Measurements from ENCODE around the gene NLRP3.
"Not testable (repeated sequence)": the region's sequence is repeated elsewhere in the genome, so short reads cannot be mapped to it uniquely, and the experiment has no call there.

Gene NLRP3

DNA sequence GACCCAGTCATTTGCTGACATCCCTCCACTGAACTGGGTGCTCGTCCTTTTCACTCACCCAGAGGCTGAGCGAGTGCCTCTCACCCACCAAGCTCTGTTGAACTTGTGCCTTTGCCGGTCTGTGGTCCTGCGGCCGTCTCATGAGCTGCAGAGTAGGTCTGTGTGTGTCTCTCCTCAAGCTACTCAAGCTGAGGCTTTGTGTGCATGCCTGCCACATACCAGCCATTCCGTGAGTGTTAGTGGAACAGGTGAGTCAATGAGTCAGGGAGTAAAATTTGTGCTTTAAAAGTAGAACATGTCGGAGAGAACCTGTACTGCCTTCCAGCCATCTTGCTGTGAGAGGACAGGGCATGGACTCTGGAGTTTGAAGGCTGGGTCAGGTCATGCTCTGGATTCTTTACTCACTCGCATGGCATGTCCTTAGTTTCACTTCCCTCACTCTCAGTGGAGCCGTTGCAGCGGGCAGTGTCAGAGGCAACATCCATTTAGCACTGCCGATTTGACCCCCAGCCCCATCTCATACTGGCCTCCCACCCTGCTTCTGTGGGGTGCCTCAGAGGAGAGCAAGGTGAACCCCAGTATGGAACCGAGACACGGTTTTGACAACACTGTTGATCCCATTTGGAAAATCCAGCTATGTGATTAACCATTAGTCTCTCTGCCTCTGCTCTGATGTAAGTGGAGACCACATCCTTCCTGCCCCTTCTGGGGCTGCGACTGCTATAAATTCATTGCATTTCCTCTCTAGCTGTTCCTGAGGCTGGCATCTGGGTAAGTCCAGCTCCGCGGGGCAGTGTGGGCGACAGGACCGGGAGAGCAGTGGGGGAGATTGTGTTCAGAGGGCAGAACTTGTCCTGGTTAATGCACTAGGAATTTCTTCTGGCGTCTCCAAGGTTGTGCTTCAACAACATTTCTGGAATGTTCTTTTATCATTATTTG, at the start of gene NLRP3:
TSS of gene NLRP3 (plus strand) at position 751 of the 939 bp plus-strand sequence. CDS start 2,628 bp downstream, outside the sequence.
- no peak for DNase-seq (ENCODE audit: low read depth)

GRCh38 chr1:247366345-247366744, 49.6 kb upstream of the NLRP3 start:
- DNase-seq (ENCODE audit: low read depth) = not testable (repeated sequence)

- DNase-seq (ENCODE audit: low read depth) = no peak
Measured at GRCh38 chr1:247366926-247367645, 48.9 kb upstream of the NLRP3 start.

DNA sequence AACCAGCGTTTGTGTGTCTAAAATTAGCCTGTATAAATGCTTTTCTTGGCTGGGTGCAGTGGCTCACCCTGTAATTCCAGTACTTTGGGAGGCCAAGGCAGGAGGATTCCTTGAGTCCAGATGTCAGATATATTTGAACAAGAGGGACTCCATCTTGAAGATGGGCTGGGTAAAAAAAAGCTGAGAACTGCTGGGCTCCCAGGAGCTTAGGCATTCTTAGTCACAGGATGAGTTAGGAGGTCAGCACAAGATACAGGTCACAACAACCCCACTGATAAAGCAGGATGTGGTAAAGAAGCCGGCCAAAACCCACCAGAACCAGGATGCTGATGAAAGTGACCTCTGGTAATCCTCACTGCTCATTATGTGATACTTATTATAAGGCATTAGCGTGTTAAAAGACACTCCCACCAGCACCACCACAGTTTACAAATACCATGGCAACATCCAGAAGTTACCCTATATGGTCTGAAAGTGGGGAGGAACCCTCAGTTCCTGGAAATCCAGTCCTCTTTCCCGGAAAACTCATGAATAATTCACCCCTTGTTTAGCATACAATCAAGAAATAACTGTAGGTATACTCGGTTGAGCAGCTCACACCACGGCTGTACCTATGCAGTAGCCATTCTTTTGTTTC, 48.1 kb upstream of the NLRP3 start:
- DNase-seq (ENCODE audit: low read depth) = no peak

GRCh38 chr1:247368490-247369145, 47.4 kb upstream of the NLRP3 start:
- no peak for DNase-seq (ENCODE audit: low read depth)

DNA sequence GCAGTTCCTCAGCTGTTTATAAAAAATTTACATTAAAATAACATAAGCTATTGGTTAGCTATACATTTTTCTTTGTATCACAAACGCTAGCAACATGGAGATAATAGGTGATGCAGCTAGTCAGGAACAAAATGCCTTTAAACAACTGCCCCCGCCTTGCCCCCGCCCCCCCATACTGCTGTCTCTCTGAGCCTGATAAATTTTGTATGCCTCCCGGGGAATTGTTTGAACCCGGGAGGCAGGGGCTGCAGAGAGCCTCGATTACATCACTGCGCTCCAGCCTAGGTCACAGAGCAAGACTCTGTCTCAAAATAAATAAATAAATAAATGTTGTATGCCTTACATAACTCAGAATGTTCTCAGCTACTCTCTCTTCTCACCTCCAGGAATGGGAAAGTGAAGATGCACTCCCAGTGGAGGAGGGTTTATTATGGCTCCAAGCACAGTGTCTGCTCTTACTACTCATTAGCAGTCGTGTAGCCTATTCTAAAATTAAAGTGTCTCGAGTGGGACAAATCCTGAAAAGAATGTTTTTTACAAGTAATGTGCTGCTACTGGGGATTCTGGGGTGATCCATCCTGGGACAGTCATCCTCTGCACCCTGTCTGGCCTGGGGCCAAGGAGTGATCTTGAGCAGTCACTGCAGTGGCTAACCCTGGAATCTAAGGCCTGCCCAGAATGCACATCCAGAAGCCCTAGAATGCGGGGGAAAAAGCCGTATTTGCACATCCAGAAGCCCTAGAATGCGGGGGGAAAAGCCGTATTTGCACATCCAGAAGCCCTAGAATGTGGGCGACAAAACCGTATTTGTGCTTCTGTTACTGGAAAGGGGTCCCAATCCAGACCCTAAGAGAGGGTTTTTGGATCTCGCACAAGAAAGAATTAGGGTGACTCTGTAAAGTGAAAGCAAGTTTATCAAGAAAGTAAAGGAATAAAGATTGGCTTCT, 44.9 kb upstream of the NLRP3 start:
- no peak for DNase-seq (ENCODE audit: low read depth)

- DNase-seq (ENCODE audit: low read depth) = no peak
Measured at GRCh38 chr1:247371801-247372259, 44.1 kb upstream of the NLRP3 start.

GRCh38 chr1:247373721-247374141, 42.2 kb upstream of the NLRP3 start:
- peak; percentile 25 for DNase-seq (ENCODE audit: low read depth)

- DNase-seq (ENCODE audit: low read depth) = not testable (repeated sequence)
Measured at GRCh38 chr1:247374651-247375334, 41.2 kb upstream of the NLRP3 start.

GRCh38 chr1:247375747-247376146, 40.2 kb upstream of the NLRP3 start:
- no peak for DNase-seq (ENCODE audit: low read depth)

- no peak for DNase-seq (ENCODE audit: low read depth)
Measured at GRCh38 chr1:247376659-247377058, 39.3 kb upstream of the NLRP3 start.

DNA sequence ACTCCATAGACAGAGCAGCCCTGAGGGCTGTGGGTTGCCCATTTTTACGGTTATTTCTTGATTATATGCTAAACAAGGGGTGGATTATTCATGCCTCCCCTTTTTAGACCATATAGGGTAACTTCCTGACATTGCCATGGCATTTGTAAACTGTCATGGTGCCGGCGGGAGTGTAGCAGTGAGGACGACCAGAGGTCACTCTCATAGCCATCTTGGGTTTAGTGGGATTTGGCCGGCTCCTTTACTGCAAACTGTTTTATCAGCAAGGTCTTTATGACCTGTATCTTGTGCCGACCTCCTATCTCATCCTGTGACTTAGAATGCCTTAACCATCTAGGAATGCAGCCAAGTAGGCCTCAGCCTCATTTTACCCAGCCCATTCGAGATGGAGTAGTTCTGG, 38.3 kb upstream of the NLRP3 start:
- not testable (repeated sequence) for DNase-seq (ENCODE audit: low read depth)

- DNase-seq (ENCODE audit: low read depth) = no peak
Measured at GRCh38 chr1:247378334-247379073, 37.5 kb upstream of the NLRP3 start.

DNA sequence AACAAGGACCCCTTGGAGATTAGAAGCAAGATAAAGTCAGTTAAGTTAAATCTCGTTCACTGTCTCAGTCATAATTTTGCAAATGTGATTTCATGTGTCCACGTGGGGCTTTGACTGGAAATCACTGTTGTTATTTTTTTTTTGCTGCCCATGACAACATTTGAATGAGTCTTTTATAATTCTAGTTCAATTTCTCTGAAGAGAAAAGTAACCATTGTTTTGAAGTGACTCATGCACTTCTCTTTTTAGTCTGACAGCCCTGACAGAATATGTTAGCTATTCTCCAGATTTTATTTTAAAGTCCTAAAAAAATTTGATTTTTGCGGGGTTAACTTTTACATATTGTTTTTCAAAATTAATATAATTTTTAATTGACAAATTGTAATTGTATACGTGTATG, 30.7 kb upstream of the NLRP3 start:
- DNase-seq (ENCODE audit: low read depth) = no peak

DNA sequence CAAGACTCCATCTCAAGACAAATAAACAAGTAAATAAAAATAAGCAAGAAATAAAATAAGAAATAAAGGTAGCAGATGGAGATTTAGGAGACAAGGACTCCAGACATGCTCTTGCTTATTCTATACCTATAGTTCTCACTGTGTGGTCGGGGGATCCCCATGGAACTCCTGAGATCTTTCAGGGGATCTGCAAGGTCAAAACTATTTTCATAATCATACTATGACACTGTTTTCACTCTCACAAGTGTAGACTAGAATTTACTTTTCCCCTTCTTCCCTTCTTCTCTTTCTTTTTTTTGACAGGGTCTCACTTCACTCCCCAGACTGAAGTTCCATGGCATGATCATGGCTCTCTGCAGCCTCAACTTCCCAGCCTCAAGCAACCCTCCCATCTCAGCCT, 29.8 kb upstream of the NLRP3 start:
- DNase-seq (ENCODE audit: low read depth) = no peak

GRCh38 chr1:247386687-247387086, 29.3 kb upstream of the NLRP3 start:
- no peak for DNase-seq (ENCODE audit: low read depth)

DNA sequence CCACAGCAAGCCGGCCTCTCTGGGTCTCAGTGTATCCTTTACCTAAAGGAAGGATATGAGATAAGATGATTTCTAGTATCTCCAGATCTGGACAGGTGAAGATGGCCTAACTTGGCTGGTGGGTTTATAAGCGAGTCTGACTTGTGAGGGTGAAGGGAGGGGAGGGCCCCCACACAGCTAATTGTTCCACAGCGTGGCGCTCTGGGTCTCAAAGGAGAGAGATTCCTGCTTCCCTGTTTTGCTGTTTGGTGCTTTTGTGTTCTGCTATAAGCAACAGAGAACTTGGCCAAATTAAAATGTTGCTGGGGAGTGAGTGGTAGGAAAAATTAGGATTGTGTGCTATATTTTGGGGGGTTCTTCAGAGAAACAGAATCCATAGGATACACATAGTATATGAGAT, 28.9 kb upstream of the NLRP3 start:
- DNase-seq (ENCODE audit: low read depth) = no peak

DNA sequence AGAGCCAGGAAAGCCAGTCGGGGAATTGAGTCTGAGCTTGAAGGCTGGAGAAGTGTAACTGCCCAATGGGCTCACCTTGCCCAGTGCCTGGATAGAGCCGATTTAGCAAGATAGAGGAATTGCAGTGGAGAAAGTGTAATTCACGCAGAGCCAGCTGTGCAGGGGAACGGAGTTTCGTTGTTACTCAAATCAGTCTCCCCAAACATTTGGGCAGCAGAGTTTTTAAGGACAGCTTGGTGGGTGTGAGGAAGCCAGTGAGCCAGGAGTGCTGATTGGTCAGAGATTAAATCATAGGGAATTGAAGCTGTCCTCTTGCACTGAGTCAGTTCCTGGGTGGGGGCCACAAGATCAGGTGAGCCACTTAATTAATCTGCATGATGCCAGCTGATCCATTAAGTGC, 28.4 kb upstream of the NLRP3 start:
- no peak for DNase-seq (ENCODE audit: low read depth)

GRCh38 chr1:247390116-247390791, 25.7 kb upstream of the NLRP3 start:
- DNase-seq (ENCODE audit: low read depth) = peak; percentile 67

Measured in activated T-helper 9 cell treated with anti-CD3 and anti-CD28 coated beads, Interleukin-2, amount 50 U/mL, for 16 hours (primary cell).